ENCODE results near the gene ZDHHC11B. TPM values are rescaled to one million over a fixed set of nuclear protein-coding genes. Genes with fewer than 3 reads are reported as not detected.
"Not testable (repeated sequence)": the region's sequence is repeated elsewhere in the genome, so short reads cannot be mapped to it uniquely, and the experiment has no call there.

The ZDHHC11B gene
- total RNA-seq, 2 donors from 2014 or later = 6.2 to 8.9 TPM

DNA sequence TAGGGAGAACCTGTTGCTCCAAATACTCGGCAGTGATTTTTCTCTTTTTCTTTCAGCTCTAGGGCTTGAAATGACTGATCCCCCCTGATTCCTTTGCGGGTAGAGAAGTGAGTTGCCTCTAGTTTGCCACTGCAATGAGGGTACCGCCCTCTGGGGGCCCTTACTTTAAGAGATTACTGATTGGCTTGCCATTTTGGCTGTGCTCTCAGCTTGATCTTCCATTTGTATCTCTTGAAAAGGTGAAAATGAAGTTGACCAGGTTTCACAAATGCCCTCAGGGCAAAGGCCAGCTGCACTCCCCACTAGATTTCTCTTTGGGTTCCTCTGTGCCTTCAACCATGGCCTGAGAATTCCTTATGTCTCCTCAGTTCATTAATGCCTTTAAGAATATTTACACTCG is 13.5 kb upstream of the ZDHHC11B start:
- ATAC-seq; H3K4me3 ChIP-seq; H3K9me3 ChIP-seq; H3K27ac ChIP-seq; H3K36me3 ChIP-seq (replicated peaks in 1 of 2; ENCODE audit: insufficient read depth in 1 of 2, low read depth in 2 of 2); intact Hi-C loops (cut with DNase I); DNase-seq; H3K27me3 ChIP-seq: not testable (repeated sequence)
- peaks cover 11% of the 10 kb centered on the region for H3K4me1 ChIP-seq
- 91 to 93% methylated on average over 1 to 3 of the region's 4 CpGs for WGBS, 2 donors

DNA sequence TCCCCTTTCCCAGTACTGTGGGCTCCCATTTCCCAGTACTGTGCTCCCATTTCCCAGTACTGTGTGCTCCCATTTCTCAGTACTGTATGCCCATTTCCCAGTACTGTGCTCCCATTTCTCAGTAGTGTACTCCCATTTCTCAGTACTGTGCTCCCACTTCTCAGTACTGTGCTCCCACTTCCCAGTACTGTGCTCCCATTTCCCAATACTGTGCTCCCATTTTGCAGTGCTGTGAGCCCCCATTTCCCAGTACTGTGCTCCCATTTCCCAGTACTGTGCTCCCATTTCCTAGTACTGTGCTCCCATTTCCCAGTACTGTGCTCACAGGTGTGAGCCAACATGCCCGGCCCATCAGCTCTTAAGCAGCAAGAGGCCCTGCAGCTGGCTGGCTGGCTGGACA is 11.3 kb upstream of the ZDHHC11B start:
- intact Hi-C loops (cut with DNase I); H3K4me1 ChIP-seq; H3K36me3 ChIP-seq (replicated peaks in 1 of 2; ENCODE audit: insufficient read depth in 1 of 2, low read depth in 2 of 2); DNase-seq; H3K27ac ChIP-seq; H3K4me3 ChIP-seq; H3K9me3 ChIP-seq; ATAC-seq; H3K27me3 ChIP-seq: not testable (repeated sequence)
- 62 to 71% methylated on average over 1 of the region's 1 CpG for WGBS, 2 donors

DNA sequence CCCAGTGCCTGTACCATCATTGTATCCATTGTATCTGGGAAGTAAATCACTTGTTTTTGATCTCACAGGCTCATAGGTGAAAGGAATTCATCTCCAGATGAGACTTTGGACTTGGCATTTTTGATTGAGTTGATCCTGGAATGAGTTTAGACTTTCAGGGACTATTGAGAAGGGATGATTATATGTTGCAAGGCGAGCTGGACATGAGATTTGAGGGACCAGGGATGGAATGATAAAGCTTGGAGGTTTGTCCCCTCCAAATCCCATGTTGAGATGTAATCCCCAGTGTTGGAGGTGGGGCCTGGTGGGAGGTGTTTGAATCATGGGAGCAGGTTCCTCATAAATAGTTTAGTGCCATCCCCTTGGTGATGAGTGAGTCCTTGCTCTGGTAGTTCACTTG is 10.4 kb upstream of the ZDHHC11B start:
- DNase-seq; H3K4me1 ChIP-seq; H3K4me3 ChIP-seq; ATAC-seq; H3K27ac ChIP-seq; H3K9me3 ChIP-seq; intact Hi-C loops (cut with DNase I); H3K27me3 ChIP-seq; H3K36me3 ChIP-seq (replicated peaks in 1 of 2; ENCODE audit: insufficient read depth in 1 of 2, low read depth in 2 of 2): not testable (repeated sequence)
- WGBS, 2 donors = 81 to 85% methylated on average over 1 of the region's 1 CpG

DNA sequence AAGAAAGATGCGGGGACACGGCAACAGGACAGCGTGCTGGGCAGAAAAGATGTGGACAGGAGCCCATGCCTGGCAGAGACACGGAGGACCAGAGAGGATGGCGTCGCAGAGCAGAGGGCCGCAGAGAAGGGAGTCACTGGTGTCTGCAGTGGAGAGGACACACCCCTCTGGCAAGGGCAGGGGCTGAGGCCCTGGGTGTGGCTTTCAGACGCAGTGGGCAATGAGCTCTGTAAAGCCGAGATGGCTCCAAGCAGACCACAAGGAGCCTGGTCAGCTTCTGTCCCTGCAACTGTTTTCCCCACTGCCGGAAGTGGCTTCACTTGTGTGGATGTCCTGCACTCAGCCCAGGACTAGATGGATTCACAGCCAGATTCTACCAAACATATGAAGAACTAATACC is 4.2 kb upstream of the ZDHHC11B start:
- H3K27me3 ChIP-seq; H3K36me3 ChIP-seq (replicated peaks in 1 of 2; ENCODE audit: insufficient read depth in 1 of 2, low read depth in 2 of 2); H3K9me3 ChIP-seq; intact Hi-C loops (cut with DNase I); H3K4me1 ChIP-seq; ATAC-seq; H3K27ac ChIP-seq; H3K4me3 ChIP-seq; DNase-seq: not testable (repeated sequence)
- WGBS, 2 donors = 84 to 85% methylated on average over 10 of the region's 10 CpGs

DNA sequence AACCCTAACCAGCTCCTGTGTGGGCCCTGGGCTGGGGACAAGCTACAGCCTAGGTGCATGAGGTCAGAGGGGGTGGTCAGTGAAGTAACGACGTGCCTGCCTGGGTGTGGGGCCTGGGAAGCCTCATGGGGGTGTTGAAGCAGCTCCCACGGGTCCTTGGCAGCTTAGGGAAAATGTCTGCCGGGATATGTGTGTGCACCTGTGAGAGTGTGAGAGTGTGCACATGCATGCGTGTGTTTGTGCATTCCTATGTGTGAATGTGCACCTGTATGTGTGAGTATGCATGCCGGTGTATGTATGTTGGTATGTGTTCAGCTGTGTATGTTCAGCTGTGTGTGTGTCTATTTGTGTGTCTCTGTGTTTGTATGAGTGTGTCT is 3.3 kb upstream of the ZDHHC11B start:
- intact Hi-C loops (cut with DNase I) = not testable (repeated sequence)

DNA sequence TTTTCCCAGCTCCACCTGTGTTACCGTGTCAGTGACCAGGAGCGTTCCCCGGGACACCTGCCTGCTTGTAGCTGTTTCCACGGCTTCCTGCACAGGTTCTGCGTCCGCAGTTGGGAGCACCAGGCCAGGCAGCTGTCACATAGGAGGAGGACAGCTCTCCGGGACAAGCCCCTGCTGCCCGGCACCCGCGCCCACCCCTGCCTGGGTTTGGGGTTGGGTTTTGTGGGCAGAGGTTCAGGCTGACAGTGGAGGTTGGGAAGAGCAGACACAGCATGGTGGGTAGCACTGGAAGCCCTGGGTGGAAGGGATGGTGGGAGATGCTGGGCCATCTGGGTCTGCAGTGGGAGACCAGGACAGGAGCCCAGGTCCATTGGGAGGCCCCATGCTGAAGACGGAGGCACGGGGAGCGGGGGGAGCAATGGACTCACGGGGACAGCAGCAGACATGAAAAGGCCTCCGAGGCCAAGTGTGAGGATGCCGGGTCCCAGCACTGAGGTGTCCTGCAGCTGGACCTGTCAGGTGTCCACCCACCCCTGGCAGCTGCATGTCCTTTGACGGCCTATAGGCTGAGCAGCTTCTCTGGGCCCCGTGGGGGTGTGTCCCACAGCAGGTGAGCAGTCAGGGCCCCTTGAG is 2.8 kb upstream of the ZDHHC11B start:
- H3K4me1 ChIP-seq = peaks cover 11% of the 10 kb centered on the region
- H3K36me3 ChIP-seq (replicated peaks in 1 of 2; ENCODE audit: insufficient read depth in 1 of 2, low read depth in 2 of 2); H3K27ac ChIP-seq; intact Hi-C loops (cut with DNase I); H3K9me3 ChIP-seq; DNase-seq; ATAC-seq; H3K4me3 ChIP-seq; H3K27me3 ChIP-seq: not testable (repeated sequence)
- WGBS, 2 donors = 87% methylated on average over 6 of the region's 18 CpGs; no CpG with 5 or more reads in 1 of the 2 donors

More for the DNA sequence above, 3.3 kb upstream of the ZDHHC11B start:
- ATAC-seq; H3K27ac ChIP-seq; H3K9me3 ChIP-seq; H3K27me3 ChIP-seq; H3K4me3 ChIP-seq; DNase-seq; H3K36me3 ChIP-seq (replicated peaks in 1 of 2; ENCODE audit: insufficient read depth in 1 of 2, low read depth in 2 of 2): not testable (repeated sequence)
- peaks cover 11% of the 10 kb centered on the region for H3K4me1 ChIP-seq
- WGBS, 2 donors = 84 to 87% methylated on average over 6 of the region's 6 CpGs

DNA sequence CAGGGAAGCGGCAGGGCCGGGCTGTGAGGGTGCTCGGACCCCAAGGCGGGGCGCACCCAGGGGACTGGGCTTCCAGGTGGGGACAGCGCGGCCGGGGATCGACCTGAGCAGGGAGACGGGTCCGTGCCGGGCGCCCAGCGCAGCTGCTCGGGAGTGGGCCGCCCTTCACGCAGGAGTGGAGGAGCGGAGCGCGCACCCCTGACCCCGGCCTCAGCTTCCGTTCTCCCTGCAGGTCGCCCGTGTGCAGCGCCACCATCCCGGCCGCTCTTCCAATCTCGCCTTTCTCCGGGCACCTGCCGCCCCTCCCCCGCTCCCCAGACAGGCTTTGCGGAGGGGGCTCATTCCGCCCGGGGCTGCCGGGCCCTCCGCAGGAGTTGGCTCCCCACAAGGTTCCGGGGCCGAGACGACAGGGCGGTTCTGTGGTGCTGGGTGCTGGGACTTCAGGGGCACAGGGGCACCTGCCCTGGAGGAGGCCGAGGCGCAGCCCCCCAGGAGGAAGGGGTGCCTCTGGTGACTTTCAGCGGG is 714 bp upstream of the ZDHHC11B start:
- peak; percentile 24 for ATAC-seq
- WGBS, 2 donors = 8 to 9% methylated on average over 12 to 14 of the region's 43 CpGs
- peak in 1 of 4 donors; percentile 28 for DNase-seq
- intact Hi-C loops (cut with DNase I); H3K36me3 ChIP-seq (replicated peaks in 1 of 2; ENCODE audit: insufficient read depth in 1 of 2, low read depth in 2 of 2); H3K27me3 ChIP-seq; H3K9me3 ChIP-seq: not testable (repeated sequence)
- Histone ChIP-seq H3K4me1 (peaks cover 11% of the 10 kb centered on the region), H3K4me3 (peak overlapping the region; percentile 30 to 44), H3K27ac (peak overlapping the region in 2 of 4 donors; percentile 44 to 76)

DNA sequence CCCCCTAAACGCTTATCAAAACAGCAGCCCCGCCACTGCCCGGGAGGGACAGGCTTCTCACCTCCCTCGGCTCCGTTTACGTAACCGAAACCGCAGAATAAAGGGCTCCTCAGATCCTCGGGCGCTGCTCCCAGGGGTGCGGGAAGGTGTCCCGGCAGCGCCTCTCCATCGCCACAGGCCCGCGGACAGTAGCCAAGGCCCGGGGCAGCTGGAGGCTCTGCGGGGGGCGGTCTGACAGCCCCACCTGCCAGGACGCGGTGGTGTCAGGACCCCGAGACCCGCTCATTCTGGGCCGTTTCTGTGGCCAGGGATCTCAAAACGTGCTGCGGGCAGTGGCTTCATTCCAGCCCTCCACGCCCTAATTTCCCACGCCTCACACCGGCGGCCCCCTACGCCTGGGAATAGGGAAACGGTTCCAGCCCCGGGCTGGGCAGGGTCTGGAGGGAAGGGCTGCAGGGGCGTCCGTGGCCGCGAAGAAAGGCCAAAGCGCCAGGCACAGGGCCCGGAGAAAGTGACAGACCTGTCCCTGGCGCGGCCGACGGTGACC is 575 bp downstream of the ZDHHC11B start:
- DNase-seq = peak in 3 of 4 donors; percentile 13 to 59 (median 40)
- WGBS, 2 donors = 0% methylated on average over 42 of the region's 43 CpGs; no CpG with 5 or more reads in 1 of the 2 donors
- peak in 1 of 3 donors; percentile 15 for TF ChIP-seq POLR2A (IDR thresholded peaks at IDR 0.05)
- intact Hi-C loops (cut with DNase I); H3K9me3 ChIP-seq; H3K36me3 ChIP-seq (replicated peaks in 1 of 2; ENCODE audit: insufficient read depth in 1 of 2, low read depth in 2 of 2); H3K27me3 ChIP-seq: not testable (repeated sequence)
- H3K27ac ChIP-seq = peak overlapping the region; percentile 34 to 76 (median 66)
- peaks cover 11% of the 10 kb centered on the region for H3K4me1 ChIP-seq
- ATAC-seq = peak; percentile 19
- peak overlapping the region; percentile 43 to 45 for H3K4me3 ChIP-seq

DNA sequence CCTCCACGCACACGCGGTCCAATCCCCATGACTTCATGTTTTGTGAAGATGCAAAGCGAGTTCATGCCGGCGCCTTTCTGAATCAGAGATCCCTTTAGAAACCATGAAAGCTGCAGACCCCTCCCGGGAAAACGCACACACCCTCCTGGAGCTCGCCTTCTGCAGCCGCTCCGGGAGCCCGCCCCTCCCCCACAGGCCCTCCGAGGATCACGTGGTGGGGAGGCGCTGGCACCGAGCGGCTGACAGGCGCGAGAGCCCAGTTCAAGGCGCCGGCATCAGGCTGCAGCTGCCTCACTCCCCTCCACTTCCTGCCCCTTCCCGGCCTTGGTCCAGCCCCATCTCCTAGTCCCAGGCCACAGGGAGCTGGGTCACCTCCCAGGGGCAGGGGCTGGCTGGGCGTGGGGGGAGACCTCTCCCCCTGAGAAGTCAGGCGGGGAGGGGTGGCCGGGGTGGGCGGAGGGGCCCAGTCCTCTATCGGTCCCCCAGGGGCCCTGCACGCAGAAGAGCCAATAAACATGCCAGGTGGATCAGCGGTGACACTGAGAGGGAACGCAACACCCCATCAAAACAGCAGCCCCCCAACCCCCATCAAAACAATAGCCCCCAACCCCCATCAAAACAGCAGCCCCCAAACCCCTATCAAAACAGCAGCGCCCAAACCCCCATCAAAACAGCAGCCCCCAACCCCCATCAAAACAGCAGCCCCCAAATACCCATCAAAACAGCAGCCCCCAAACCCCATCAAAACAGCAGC is 1.3 kb downstream of the ZDHHC11B start:
- ATAC-seq = peak; percentile 64
- H3K27me3 ChIP-seq; H3K9me3 ChIP-seq; intact Hi-C loops (cut with DNase I); H3K4me3 ChIP-seq; H3K36me3 ChIP-seq (replicated peaks in 1 of 2; ENCODE audit: insufficient read depth in 1 of 2, low read depth in 2 of 2): not testable (repeated sequence)
- WGBS, 2 donors = 5 to 6% methylated on average over 20 to 23 of the region's 31 CpGs
- Histone ChIP-seq H3K27ac (peak overlapping the region in 1 of 4 donors; percentile 54), H3K4me1 (peaks cover 11% of the 10 kb centered on the region)
- peak; percentile 63 to 80 (median 72) for DNase-seq

DNA sequence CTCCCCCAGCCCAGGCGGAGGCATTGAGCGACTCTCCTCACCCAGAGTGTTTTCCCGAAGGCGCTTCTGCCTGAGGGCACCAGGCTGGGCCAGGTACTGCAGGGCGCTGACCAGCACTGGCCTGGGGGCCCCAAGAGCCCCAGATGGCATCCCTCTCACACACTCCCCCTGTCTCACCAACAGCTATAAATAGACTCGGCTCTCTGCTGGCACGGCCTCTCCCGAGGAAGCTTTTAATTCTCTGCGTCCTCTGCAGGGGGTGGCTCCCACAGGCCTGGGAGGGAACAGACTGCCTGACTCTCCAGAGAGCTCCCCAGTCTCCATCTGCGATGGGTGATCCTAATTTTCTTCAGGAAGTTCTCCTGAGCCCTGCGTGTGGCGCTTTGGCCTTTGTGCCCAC is 2.2 kb downstream of the ZDHHC11B start:
- H3K9me3 ChIP-seq; H3K36me3 ChIP-seq (replicated peaks in 1 of 2; ENCODE audit: insufficient read depth in 1 of 2, low read depth in 2 of 2); ATAC-seq; H3K27ac ChIP-seq; H3K4me3 ChIP-seq; H3K27me3 ChIP-seq; DNase-seq; intact Hi-C loops (cut with DNase I): not testable (repeated sequence)
- WGBS, 2 donors = no CpG with 5 or more reads among the region's 12 CpGs
- H3K4me1 ChIP-seq = peaks cover 11% of the 10 kb centered on the region

DNA sequence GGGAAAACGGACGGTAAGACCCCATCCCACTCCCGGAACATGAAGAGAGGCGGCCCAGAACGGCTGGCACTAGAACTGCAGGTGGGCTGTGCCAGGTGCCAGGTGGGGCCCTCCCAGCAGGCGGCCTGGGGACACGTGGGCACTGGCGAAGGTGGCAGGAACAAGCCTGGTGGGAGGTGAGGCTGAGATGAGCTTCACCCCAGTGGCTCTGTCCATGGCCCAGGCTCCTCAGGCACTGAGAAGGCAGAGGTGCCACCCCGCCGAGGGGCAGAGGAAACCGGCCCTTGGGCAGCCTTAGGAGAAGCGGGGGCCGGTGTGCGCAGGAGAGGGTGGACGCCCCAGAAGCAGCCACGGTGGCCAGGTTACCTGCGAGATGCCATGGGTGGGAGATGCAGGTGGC is 4.0 kb downstream of the ZDHHC11B start:
- H3K4me3 ChIP-seq; H3K27me3 ChIP-seq; H3K9me3 ChIP-seq; ATAC-seq; H3K27ac ChIP-seq; intact Hi-C loops (cut with DNase I); H3K36me3 ChIP-seq (replicated peaks in 1 of 2; ENCODE audit: insufficient read depth in 1 of 2, low read depth in 2 of 2); DNase-seq: not testable (repeated sequence)
- peaks cover 10% of the 10 kb centered on the region for H3K4me1 ChIP-seq
- WGBS, 2 donors = 89 to 91% methylated on average over 17 of the region's 17 CpGs

Data from body of pancreas (tissue), 4 donors.